ENCODE data around the gene KIF21B.
"Not testable (repeated sequence)": the region's sequence is repeated elsewhere in the genome, so short reads cannot be mapped to it uniquely, and the experiment has no call there.

The KIF21B gene

GRCh38 chr1:200959411-200959921 is 64.0 kb downstream of the KIF21B start:
- in situ Hi-C loops (cut with HindIII; ENCODE audit: low sequenced_read_pairs), result loop anchor here (25.0 kb wide), 1 partner anchor 347 kb away; the partner anchor contains the start of gene KIF14

- in situ Hi-C loops (cut with HindIII; ENCODE audit: low sequenced_read_pairs), result loop anchor here (25.0 kb wide), 1 partner anchor 346 kb away; the partner anchor contains the start of gene KIF14
Observed at GRCh38 chr1:200958597-200958996, 64.9 kb downstream of the KIF21B start.

GRCh38 chr1:200954434-200954833 is 69.1 kb downstream of the KIF21B start:
- in situ Hi-C loops (cut with HindIII; ENCODE audit: low sequenced_read_pairs), result loop anchor here (25.0 kb wide), 1 partner anchor 342 kb away; the partner anchor contains the start of gene KIF14

- in situ Hi-C loops (cut with HindIII; ENCODE audit: low sequenced_read_pairs), result loop anchor here (25.0 kb wide), 1 partner anchor 339 kb away; the partner anchor contains the start of gene KIF14
Observed at GRCh38 chr1:200951016-200951415, 72.5 kb downstream of the KIF21B start.

GRCh38 chr1:200949626-200950025 is 73.9 kb downstream of the KIF21B start:
- in situ Hi-C loops (cut with HindIII; ENCODE audit: low sequenced_read_pairs), result loop anchor here (25.0 kb wide), 1 partner anchor 337 kb away; the partner anchor contains the start of gene KIF14

- in situ Hi-C loops (cut with HindIII; ENCODE audit: low sequenced_read_pairs), result no loop called here
Observed at GRCh38 chr1:200947059-200947566, 76.4 kb downstream of the KIF21B start.

- in situ Hi-C loops (cut with HindIII; ENCODE audit: low sequenced_read_pairs), result no loop called here
Observed at GRCh38 chr1:200945111-200945510, 78.4 kb downstream of the KIF21B start.

- in situ Hi-C loops (cut with HindIII; ENCODE audit: low sequenced_read_pairs), result no loop called here
Observed at GRCh38 chr1:200938955-200939354, 84.6 kb downstream of the KIF21B start.

- in situ Hi-C loops (cut with HindIII; ENCODE audit: low sequenced_read_pairs), result not testable (repeated sequence)
Observed at GRCh38 chr1:200935286-200935962, 88.1 kb downstream of the KIF21B start.

- in situ Hi-C loops (cut with HindIII; ENCODE audit: low sequenced_read_pairs), result no loop called here
Observed at GRCh38 chr1:200934676-200935245, 88.8 kb downstream of the KIF21B start.

- in situ Hi-C loops (cut with HindIII; ENCODE audit: low sequenced_read_pairs), result no loop called here
Observed at GRCh38 chr1:200931776-200932175, 91.7 kb downstream of the KIF21B start.

GRCh38 chr1:200930285-200930684 is 93.2 kb downstream of the KIF21B start:
- in situ Hi-C loops (cut with HindIII; ENCODE audit: low sequenced_read_pairs), result not testable (repeated sequence)

- in situ Hi-C loops (cut with HindIII; ENCODE audit: low sequenced_read_pairs), result no loop called here
Observed at GRCh38 chr1:200929530-200930278, 93.8 kb downstream of the KIF21B start.

- in situ Hi-C loops (cut with HindIII; ENCODE audit: low sequenced_read_pairs), result no loop called here
Observed at GRCh38 chr1:200925831-200926230, 97.7 kb downstream of the KIF21B start.

GRCh38 chr1:200923601-200924000 is 99.9 kb downstream of the KIF21B start:
- in situ Hi-C loops (cut with HindIII; ENCODE audit: low sequenced_read_pairs), result no loop called here

GRCh38 chr1:200922406-200922805 is 101.1 kb downstream of the KIF21B start:
- in situ Hi-C loops (cut with HindIII; ENCODE audit: low sequenced_read_pairs), result no loop called here

GRCh38 chr1:200921571-200922110 is 101.9 kb downstream of the KIF21B start:
- in situ Hi-C loops (cut with HindIII; ENCODE audit: low sequenced_read_pairs), result no loop called here
